SK-N-SH (cell line): ENCODE results near the gene FGGY. TPM values are rescaled to one million over a fixed set of nuclear protein-coding genes. Genes with fewer than 3 reads are reported as not detected.

ENCODE experiments used
- CTCF ChIA-PET: fragments of 300-600, 350-600 bp; formaldehyde crosslinking; extraction: SDS; loops from one replicate; lab custom pipeline; 2021; lab: Yijun Ruan, JAX
- POLR2A ChIA-PET: fragments of 350-600 bp; sonication (Branson Sonifier 250); formaldehyde crosslinking; extraction: SDS; loops from one replicate; lab custom pipeline; 2020; ENCODE audit warnings: antibody characterized with exemption, inconsistent platforms; lab: Yijun Ruan, JAX
- DNase-seq: peaks from one replicate; pipeline ENCODE4 v3.0.0; 2012
- H2AFZ ChIP-seq: fragments of 200-600 bp; sonication (generic); 2 replicates; pipeline ENCODE4 v1.8.1; 2016; ENCODE audit warnings: antibody characterized with exemption, mild to moderate bottlenecking, low read depth
- H3F3A ChIP-seq: fragments of 200-600 bp; sonication (generic); replicated peaks from 2 replicates; pipeline ENCODE3; 2016; ENCODE audit warnings: antibody characterized with exemption, mild to moderate bottlenecking; ENCODE audit not compliant: insufficient read depth
- H3K27ac ChIP-seq, 2 experiments: fragments of 200-500 bp in 1 of 2; fragments of 200-600 bp in 1 of 2; sonication (Bioruptor generic) in 1 of 2; sonication (generic), shearing (Covaris generic) in 1 of 2; 2 replicates each; pipeline versions ENCODE4 v1.5.1 to v1.6.1; 2014 to 2016; ENCODE audit warnings: low read depth in 2 of 2, inconsistent platforms in 1 of 2, low read length in 1 of 2, mild to moderate bottlenecking in 1 of 2, mixed read lengths in 1 of 2
- H3K27me3 ChIP-seq: fragments of 200-600 bp; sonication (generic), shearing (Covaris generic); 2 replicates; pipeline ENCODE4 v1.6.1; 2016; ENCODE audit warnings: mixed run types; ENCODE audit not compliant: insufficient read depth
- H3K36me3 ChIP-seq, 2 experiments: fragments of 200-500 bp in 1 of 2; fragments of 200-600 bp in 1 of 2; sonication (Bioruptor generic) in 1 of 2; sonication (generic) in 1 of 2; replicated peaks in 1 of 2; 2 replicates each; pipeline versions ENCODE3 to v1.5.1; 2014 to 2016; ENCODE audit warnings: low read length in 1 of 2, mild to moderate bottlenecking in 1 of 2; ENCODE audit not compliant: insufficient read depth in 2 of 2, control insufficient read depth in 1 of 2
- H3K4me1 ChIP-seq, 2 experiments: fragments of 200-500 bp in 1 of 2; fragments of 200-600 bp in 1 of 2; sonication (Bioruptor generic) in 1 of 2; sonication (generic), shearing (Covaris generic) in 1 of 2; 2 replicates each; pipeline versions ENCODE4 v1.5.1 to v1.6.1; 2014 to 2016; ENCODE audit warnings: low read depth in 1 of 2, low read length in 1 of 2, mixed run types in 1 of 2; ENCODE audit not compliant: insufficient read depth in 2 of 2, control insufficient read depth in 1 of 2
- H3K4me2 ChIP-seq: fragments of 200-600 bp; sonication (generic), shearing (Covaris generic); 2 replicates; pipeline ENCODE4 v1.6.1; 2017; ENCODE audit warnings: mixed run types
- H3K4me3 ChIP-seq, 2 experiments: fragments of 200-500 bp in 1 of 2; fragments of 200-600 bp in 1 of 2; sonication (Bioruptor generic) in 1 of 2; sonication (generic), shearing (Covaris generic) in 1 of 2; 2 replicates each; pipeline versions ENCODE4 v1.5.1 to v1.8.1; 2014 to 2016; ENCODE audit warnings: low read depth in 2 of 2, inconsistent platforms in 1 of 2, low read length in 1 of 2, mild to moderate bottlenecking in 1 of 2, mixed read lengths in 1 of 2, moderate library complexity in 1 of 2
- H3K79me2 ChIP-seq: fragments of 200-600 bp; sonication (generic); 2 replicates; pipeline ENCODE4 v1.8.1; 2017; ENCODE audit warnings: mild to moderate bottlenecking; ENCODE audit not compliant: insufficient read depth
- H3K9ac ChIP-seq: fragments of 200-600 bp; sonication (generic); 2 replicates; pipeline ENCODE4 v1.6.1; 2017; ENCODE audit warnings: mixed run types
- H3K9me2 ChIP-seq: fragments of 200-600 bp; sonication (generic); 2 replicates; pipeline ENCODE4 v1.6.1; 2017; ENCODE audit warnings: mixed run types
- H3K9me3 ChIP-seq: fragments of 200-600 bp; sonication (generic); 2 replicates; pipeline ENCODE4 v1.6.1; 2017; ENCODE audit warnings: mixed run types, mild to moderate bottlenecking, moderate library complexity
- H4K20me1 ChIP-seq: fragments of 200-600 bp; sonication (generic); 2 replicates; pipeline ENCODE4 v1.6.1; 2017; ENCODE audit warnings: mild to moderate bottlenecking, mixed run types; ENCODE audit not compliant: insufficient read depth
- ELF1 ChIP-seq: IDR thresholded peaks from 2 replicates; pipeline ENCODE4 v1.4.0; 2012
- FOSL2 ChIP-seq: IDR thresholded peaks from 2 replicates; pipeline ENCODE4 v1.4.0; 2012; ENCODE audit warnings: low read depth, mild to moderate bottlenecking, moderate library complexity, borderline replicate concordance
- FOXJ3 ChIP-seq: sonication (generic); formaldehyde crosslinking; IDR thresholded peaks from 2 replicates; pipeline ENCODE4 v1.5.1; 2020; ENCODE audit warnings: mild to moderate bottlenecking, missing genetic modification reagents
- FOXM1 ChIP-seq: IDR thresholded peaks from 2 replicates; pipeline ENCODE4 v1.4.0; 2012; ENCODE audit warnings: low read depth, mild to moderate bottlenecking
- GATA2 ChIP-seq: sonication (generic); formaldehyde crosslinking; IDR thresholded peaks from 2 replicates; pipeline ENCODE4 v1.5.0; 2020; ENCODE audit warnings: mild to moderate bottlenecking, missing genetic modification reagents
- JUND ChIP-seq: IDR thresholded peaks from 2 replicates; pipeline ENCODE4 v1.4.0; 2012
- MXI1 ChIP-seq: IDR thresholded peaks from 2 replicates; pipeline ENCODE4 v1.6.1; 2012; ENCODE audit warnings: mild to moderate bottlenecking, low read depth, low read length, improper control_type of control experiment
- NFIC ChIP-seq: IDR thresholded peaks from 2 replicates; pipeline ENCODE4 v1.4.0; 2012; ENCODE audit warnings: borderline replicate concordance
- NRF1 ChIP-seq: IDR thresholded peaks from 2 replicates; pipeline ENCODE4 v1.6.1; 2012; ENCODE audit warnings: low read depth, mild to moderate bottlenecking, low read length
- POLR2AphosphoS5 ChIP-seq: IDR thresholded peaks from 2 replicates; pipeline ENCODE4 v1.6.1; 2012; ENCODE audit warnings: low read depth, low read length
- RAD21 ChIP-seq: IDR thresholded peaks from 2 replicates; pipeline ENCODE4 v1.6.1; 2012; ENCODE audit warnings: mild to moderate bottlenecking, low read length
- RCOR1 ChIP-seq: fragments of 150-350 bp; IDR thresholded peaks from 2 replicates; pipeline ENCODE4 v1.6.1; 2017; ENCODE audit warnings: antibody characterized with exemption, low read length
- RFX5 ChIP-seq: IDR thresholded peaks from 2 replicates; pipeline ENCODE4 v1.6.1; 2012; ENCODE audit warnings: mild to moderate bottlenecking, improper control_type of control experiment, low read length
- RXRA ChIP-seq: IDR thresholded peaks from 2 replicates; pipeline ENCODE4 v1.4.0; 2012; ENCODE audit warnings: low read depth, mild to moderate bottlenecking, borderline replicate concordance
- SIN3A ChIP-seq: IDR thresholded peaks from 2 replicates; pipeline ENCODE4 v1.6.1; 2012; ENCODE audit warnings: low read depth, mild to moderate bottlenecking, low read length, moderate library complexity, borderline replicate concordance
- SMC3 ChIP-seq: IDR thresholded peaks from 2 replicates; pipeline ENCODE4 v1.6.1; 2012; ENCODE audit warnings: low read depth, low read length, improper control_type of control experiment
- TCF12 ChIP-seq: IDR thresholded peaks from 2 replicates; pipeline ENCODE4 v1.4.0; 2012
- WGBS: methylation state at CpG from one replicate; pipeline ENCODE4 v1.1.6; 2017; ENCODE audit warnings: low lambda C conversion rate; 5-methylcytosine and 5-hydroxymethylcytosine counted together
- polyA plus RNA-seq, 3 experiments: library from polyadenylated mRNA; depleted of rRNA; stranded (reverse); fragments of >200 nt; gene quantifications; 2 replicates each; pipeline ENCODE4 v1.2.3, GENCODE V29; 2012
- TF ChIP-seq, protein P1 (sequence below): IDR thresholded peaks from 2 replicates; pipeline ENCODE4 v1.4.0; 2012; ENCODE audit warnings: low read depth, borderline replicate concordance
- TF ChIP-seq, protein P2 (sequence below): fragments of 150-350 bp; IDR thresholded peaks from 2 replicates; pipeline ENCODE4 v1.6.1; 2016; ENCODE audit warnings: mild to moderate bottlenecking, low read depth, low read length
- TF ChIP-seq, protein P3 (sequence below): fragments of 150-350 bp; IDR thresholded peaks from 2 replicates; pipeline ENCODE4 v1.6.1; 2017; ENCODE audit warnings: antibody characterized with exemption, low read length, low read depth, borderline replicate concordance

The FGGY gene
- polyA plus RNA-seq, 1 of the 3 experiments (the other 2 are of a cell fraction) = 10.3 TPM

DNA sequence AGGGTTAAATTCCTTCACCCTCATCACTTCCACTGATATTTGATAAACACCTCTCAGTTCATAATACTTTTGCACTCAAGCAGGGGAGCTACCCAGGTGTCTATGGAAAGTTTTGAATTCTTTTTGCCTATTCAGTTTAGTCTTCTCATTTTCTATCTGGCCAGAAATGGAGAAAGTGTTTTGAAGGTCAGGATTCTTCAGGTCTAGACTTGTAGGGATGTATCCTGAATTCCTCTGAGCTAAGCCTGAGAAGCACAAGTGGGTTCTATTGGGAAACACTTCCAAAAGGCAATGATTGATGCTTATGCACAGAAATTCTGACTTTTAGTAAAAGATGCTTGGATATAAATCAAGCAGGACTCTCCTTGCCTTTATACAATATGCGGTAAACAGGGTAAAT is 300.1 kb downstream of the FGGY start:
- Histone ChIP-seq H3K27me3 (no peaks in the 10 kb centered on the region), H3K9ac (no peak overlapping the region), H2AFZ (no peak overlapping the region), H3F3A (peaks cover 8% of the 10 kb centered on the region), H3K79me2 (no peaks in the 10 kb centered on the region), H3K9me3 (no peaks in the 10 kb centered on the region), H3K4me2 (peak overlapping the region; percentile 64; the same call in 1 of the 2 replicates), H3K4me1 (peaks cover 3 to 12% of the 10 kb centered on the region in 2 experiments; a peak in 2 of 4 replicates), H3K4me3 (no peak overlapping the region), H3K27ac (peak overlapping the region in 1 of 2 experiments; percentile 59; a peak in 2 of 4 replicates), H4K20me1 (no peaks in the 10 kb centered on the region), H3K9me2 (no peaks in the 10 kb centered on the region), H3K36me3 (no peaks in the 10 kb centered on the region)
- no peak for DNase-seq
- ChIA-PET CTCF (interaction anchor here (0.7 kb wide), 1 partner anchor 14 kb away, joined by 5 read pairs; no protein-coding TSS in a partner anchor), POLR2A (no interaction called here)
- TF ChIP-seq RFX5 = no peak
- no peak for TF ChIP-seq ELF1
- TF ChIP-seq, protein P1, sequence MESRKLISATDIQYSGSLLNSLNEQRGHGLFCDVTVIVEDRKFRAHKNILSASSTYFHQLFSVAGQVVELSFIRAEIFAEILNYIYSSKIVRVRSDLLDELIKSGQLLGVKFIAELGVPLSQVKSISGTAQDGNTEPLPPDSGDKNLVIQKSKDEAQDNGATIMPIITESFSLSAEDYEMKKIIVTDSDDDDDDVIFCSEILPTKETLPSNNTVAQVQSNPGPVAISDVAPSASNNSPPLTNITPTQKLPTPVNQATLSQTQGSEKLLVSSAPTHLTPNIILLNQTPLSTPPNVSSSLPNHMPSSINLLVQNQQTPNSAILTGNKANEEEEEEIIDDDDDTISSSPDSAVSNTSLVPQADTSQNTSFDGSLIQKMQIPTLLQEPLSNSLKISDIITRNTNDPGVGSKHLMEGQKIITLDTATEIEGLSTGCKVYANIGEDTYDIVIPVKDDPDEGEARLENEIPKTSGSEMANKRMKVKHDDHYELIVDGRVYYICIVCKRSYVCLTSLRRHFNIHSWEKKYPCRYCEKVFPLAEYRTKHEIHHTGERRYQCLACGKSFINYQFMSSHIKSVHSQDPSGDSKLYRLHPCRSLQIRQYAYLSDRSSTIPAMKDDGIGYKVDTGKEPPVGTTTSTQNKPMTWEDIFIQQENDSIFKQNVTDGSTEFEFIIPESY = no peak
- no peak for TF ChIP-seq MXI1
- no peak for TF ChIP-seq RAD21
- no peak for TF ChIP-seq RCOR1
- TF ChIP-seq RXRA = no peak
- no peak for TF ChIP-seq POLR2AphosphoS5
- no peak for TF ChIP-seq NRF1
- no peak for TF ChIP-seq FOXM1
- TF ChIP-seq TCF12 = no peak
- TF ChIP-seq NFIC = no peak
- TF ChIP-seq, protein P2, sequence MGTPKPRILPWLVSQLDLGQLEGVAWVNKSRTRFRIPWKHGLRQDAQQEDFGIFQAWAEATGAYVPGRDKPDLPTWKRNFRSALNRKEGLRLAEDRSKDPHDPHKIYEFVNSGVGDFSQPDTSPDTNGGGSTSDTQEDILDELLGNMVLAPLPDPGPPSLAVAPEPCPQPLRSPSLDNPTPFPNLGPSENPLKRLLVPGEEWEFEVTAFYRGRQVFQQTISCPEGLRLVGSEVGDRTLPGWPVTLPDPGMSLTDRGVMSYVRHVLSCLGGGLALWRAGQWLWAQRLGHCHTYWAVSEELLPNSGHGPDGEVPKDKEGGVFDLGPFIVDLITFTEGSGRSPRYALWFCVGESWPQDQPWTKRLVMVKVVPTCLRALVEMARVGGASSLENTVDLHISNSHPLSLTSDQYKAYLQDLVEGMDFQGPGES = no peak
- TF ChIP-seq JUND = no peak
- TF ChIP-seq GATA2 (CRISPR knock-in tag) = no peak
- TF ChIP-seq SMC3 = no peak
- TF ChIP-seq, protein P3, sequence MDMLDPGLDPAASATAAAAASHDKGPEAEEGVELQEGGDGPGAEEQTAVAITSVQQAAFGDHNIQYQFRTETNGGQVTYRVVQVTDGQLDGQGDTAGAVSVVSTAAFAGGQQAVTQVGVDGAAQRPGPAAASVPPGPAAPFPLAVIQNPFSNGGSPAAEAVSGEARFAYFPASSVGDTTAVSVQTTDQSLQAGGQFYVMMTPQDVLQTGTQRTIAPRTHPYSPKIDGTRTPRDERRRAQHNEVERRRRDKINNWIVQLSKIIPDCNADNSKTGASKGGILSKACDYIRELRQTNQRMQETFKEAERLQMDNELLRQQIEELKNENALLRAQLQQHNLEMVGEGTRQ = no peak
- TF ChIP-seq FOXJ3 (CRISPR knock-in tag) = no peak
- TF ChIP-seq FOSL2 = no peak
- no peak for TF ChIP-seq SIN3A
- WGBS = 95% methylated on average over 1 of the region's 1 CpG
